SK-N-MC (cell line): Measurements from ENCODE around the gene SIN3B.

Source experiments
- EZH2 ChIP-seq: fragments of 200-600 bp; sonication (generic); IDR thresholded peaks from one replicate; pipeline ENCODE4 v1.6.1; 2017; ENCODE audit warnings: antibody characterized with exemption
- FOXP2 ChIP-seq: optimal IDR thresholded peaks from 2 replicates; pipeline ENCODE3; 2011; ENCODE audit warnings: mild to moderate bottlenecking, moderate library complexity; ENCODE audit not compliant: insufficient read depth; ENCODE audit errors: extremely low read length, control extremely low read depth
- POLR2AphosphoS5 ChIP-seq: IDR thresholded peaks from 2 replicates; pipeline ENCODE4 v1.6.1; 2012; ENCODE audit warnings: mild to moderate bottlenecking, low read depth, low read length, borderline replicate concordance

DNA sequence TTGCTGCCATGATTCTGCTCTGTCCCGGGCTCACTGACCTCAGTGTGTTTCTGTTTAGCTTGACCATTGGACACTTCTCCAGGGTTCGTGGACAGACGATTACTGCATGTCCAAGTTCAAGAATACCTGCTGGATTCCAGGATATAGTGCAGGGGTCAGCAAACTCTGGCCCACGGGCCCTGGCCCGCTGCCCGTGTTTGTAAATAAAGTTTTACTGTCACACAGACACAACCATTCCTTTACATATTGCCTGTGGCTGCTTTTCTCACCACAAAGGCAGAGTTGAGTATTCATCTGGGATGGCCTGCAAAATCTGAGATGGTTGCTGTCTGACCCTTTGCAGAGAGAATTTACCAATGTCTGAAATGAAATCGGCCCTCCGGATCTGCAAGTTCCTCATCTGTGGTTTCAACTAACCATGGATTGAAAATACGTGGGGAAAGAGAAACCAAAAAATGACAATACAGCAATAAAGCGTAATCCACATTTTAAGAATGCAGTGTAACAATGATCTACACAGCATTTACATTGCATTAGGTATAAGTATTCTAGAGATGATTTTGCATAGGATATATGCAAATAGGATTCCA lies 33.7 kb downstream of the SIN3B start:
- no peak for TF ChIP-seq POLR2AphosphoS5
- no peak for TF ChIP-seq EZH2
- no peak for TF ChIP-seq FOXP2
